Left lung (tissue), 14 donors: ENCODE measurements around the gene AMIGO3. TPM values are rescaled to one million over a fixed set of nuclear protein-coding genes. Genes with fewer than 3 reads are reported as not detected.

Experiments used
- ATAC-seq: fragments of 200-7000 bp; cut with Tn5 transposase; one replicate; pipeline ENCODE4 v1.9.1; 2020; ENCODE audit warnings: moderate library complexity
- DNase-seq, 4 donors: peaks; one replicate each; pipeline ENCODE4 v3.0.0-alpha.2; 2013 to 2020
- H3K27ac ChIP-seq, 2 donors: fragments of 200-600 bp; sonication (generic) in 1 of 2; one replicate each; pipeline versions ENCODE4 v1.5.0 to v1.8.0; 2020 to 2021
- H3K27me3 ChIP-seq, 2 donors: fragments of 200-600 bp; sonication (generic) in 1 of 2; one replicate each; pipeline versions ENCODE4 v1.5.0 to v1.8.0; 2020 to 2021
- H3K36me3 ChIP-seq, 2 donors: fragments of 200-600 bp; sonication (generic) in 1 of 2; one replicate each; pipeline versions ENCODE4 v1.5.0 to v1.8.0; 2020 to 2021
- H3K4me1 ChIP-seq, 2 donors: fragments of 200-600 bp; one replicate each; pipeline ENCODE4 v1.8.0; 2021
- H3K4me3 ChIP-seq, 2 donors: fragments of 200-600 bp; sonication (generic) in 1 of 2; one replicate each; pipeline versions ENCODE4 v1.5.0 to v1.8.0; 2020 to 2021; ENCODE audit warnings: mild to moderate bottlenecking in 1 of 2
- H3K9me3 ChIP-seq, 2 donors: fragments of 200-600 bp; sonication (generic) in 1 of 2; one replicate each; pipeline versions ENCODE4 v1.5.0 to v1.8.0; 2020 to 2021
- intact Hi-C, 2 donors: fragments of 100-400 bp; cut with DNase I; formaldehyde crosslinking; loops; one replicate each; pipeline versions ENCODE4 v1.11.2 to v1.14.2; 2022
- long read RNA-seq, 12 donors: library from polyadenylated mRNA in 2 of 12; unstranded in 2 of 12; transcript quantifications; one replicate each; pipeline ENCODE4 v2.0.0 and lab custom pipeline, GENCODE V29; 2019 to 2026
- polyA plus RNA-seq, 6 donors: library from polyadenylated mRNA; unstranded; fragments of 120-200 nt; gene quantifications; one replicate each; pipeline ENCODE4 v1.2.1, GENCODE V29; 2013; ENCODE audit not compliant: insufficient read length in 6 of 6
- total RNA-seq, 2 donors: library from RNA; stranded (reverse); fragmentation: NEBNext Ultra II Directional; extraction: Animal tissue kit (Norgen Biotek cat#: 25700); gene quantifications; one replicate each; pipeline ENCODE4 v1.2.1, GENCODE V29; 2021
- TF ChIP-seq, protein P1 (sequence below), 2 donors: fragments of 200-600 bp; sonication (generic) in 1 of 2; IDR thresholded peaks; one replicate each; pipeline versions ENCODE4 v1.5.0 to v1.8.0; 2021; ENCODE audit warnings: antibody characterized with exemption in 2 of 2
- donor health status: DM: no; HTN: yes; CAD: no.
- donor health status: DM: no; HTN: no; CAD: no.

AMIGO3 gene, protein sequence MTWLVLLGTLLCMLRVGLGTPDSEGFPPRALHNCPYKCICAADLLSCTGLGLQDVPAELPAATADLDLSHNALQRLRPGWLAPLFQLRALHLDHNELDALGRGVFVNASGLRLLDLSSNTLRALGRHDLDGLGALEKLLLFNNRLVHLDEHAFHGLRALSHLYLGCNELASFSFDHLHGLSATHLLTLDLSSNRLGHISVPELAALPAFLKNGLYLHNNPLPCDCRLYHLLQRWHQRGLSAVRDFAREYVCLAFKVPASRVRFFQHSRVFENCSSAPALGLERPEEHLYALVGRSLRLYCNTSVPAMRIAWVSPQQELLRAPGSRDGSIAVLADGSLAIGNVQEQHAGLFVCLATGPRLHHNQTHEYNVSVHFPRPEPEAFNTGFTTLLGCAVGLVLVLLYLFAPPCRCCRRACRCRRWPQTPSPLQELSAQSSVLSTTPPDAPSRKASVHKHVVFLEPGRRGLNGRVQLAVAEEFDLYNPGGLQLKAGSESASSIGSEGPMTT
- total RNA-seq: under 1 TPM in 1 of 2 donors, not detected in 1; 0.47 TPM
- polyA plus RNA-seq: 1 to 10 TPM in 5 of 6 donors, under 1 TPM in 1; 0.54 to 2.4 (median 1.9) TPM
- long read RNA-seq, donor 1, partial matches to known transcripts: 0 of 3 reads
- long read RNA-seq, donor 1, other reads (novel, unspliced or antisense): 0 of 3 reads
- long read RNA-seq, donor 2, transcript AMIGO3-201 (1 exons, 2,862 nt): major isoform, 11 of 11 reads
- long read RNA-seq, donor 2, partial matches to known transcripts: 0 of 11 reads
- long read RNA-seq, donor 2, other reads (novel, unspliced or antisense): 0 of 11 reads
- long read RNA-seq, donor 3, partial matches to known transcripts: 0 of 2 reads
- long read RNA-seq, donor 3, other reads (novel, unspliced or antisense): 0 of 2 reads
- long read RNA-seq, donor 4: 0 reads
- long read RNA-seq, donor 5, partial matches to known transcripts: 0 of 3 reads
- long read RNA-seq, donor 5, other reads (novel, unspliced or antisense): 0 of 3 reads
- long read RNA-seq, donor 6, partial matches to known transcripts: 0 of 2 reads
- long read RNA-seq, donor 6, other reads (novel, unspliced or antisense): 0 of 2 reads
- long read RNA-seq, donor 7, partial matches to known transcripts: 0 of 4 reads
- long read RNA-seq, donor 7, other reads (novel, unspliced or antisense): 0 of 4 reads
- long read RNA-seq, donor 8, transcript AMIGO3-201 (1 exons, 2,862 nt): major isoform, 9 of 9 reads
- long read RNA-seq, donor 8, partial matches to known transcripts: 0 of 9 reads
- long read RNA-seq, donor 8, other reads (novel, unspliced or antisense): 0 of 9 reads
- long read RNA-seq, donor 9: 0 reads
- long read RNA-seq, donor 10, partial matches to known transcripts: 0 of 1 reads
- long read RNA-seq, donor 10, other reads (novel, unspliced or antisense): 0 of 1 reads
- long read RNA-seq, donor 11, transcript AMIGO3-201 (1 exons, 2,862 nt): major isoform, 14 of 14 reads
- long read RNA-seq, donor 11, partial matches to known transcripts: 0 of 14 reads
- long read RNA-seq, donor 11, other reads (novel, unspliced or antisense): 0 of 14 reads
- long read RNA-seq, donor 12, transcript AMIGO3-201 (1 exons, 2,862 nt): major isoform, 6 of 6 reads
- long read RNA-seq, donor 12, partial matches to known transcripts: 0 of 6 reads
- long read RNA-seq, donor 12, other reads (novel, unspliced or antisense): 0 of 6 reads

DNA sequence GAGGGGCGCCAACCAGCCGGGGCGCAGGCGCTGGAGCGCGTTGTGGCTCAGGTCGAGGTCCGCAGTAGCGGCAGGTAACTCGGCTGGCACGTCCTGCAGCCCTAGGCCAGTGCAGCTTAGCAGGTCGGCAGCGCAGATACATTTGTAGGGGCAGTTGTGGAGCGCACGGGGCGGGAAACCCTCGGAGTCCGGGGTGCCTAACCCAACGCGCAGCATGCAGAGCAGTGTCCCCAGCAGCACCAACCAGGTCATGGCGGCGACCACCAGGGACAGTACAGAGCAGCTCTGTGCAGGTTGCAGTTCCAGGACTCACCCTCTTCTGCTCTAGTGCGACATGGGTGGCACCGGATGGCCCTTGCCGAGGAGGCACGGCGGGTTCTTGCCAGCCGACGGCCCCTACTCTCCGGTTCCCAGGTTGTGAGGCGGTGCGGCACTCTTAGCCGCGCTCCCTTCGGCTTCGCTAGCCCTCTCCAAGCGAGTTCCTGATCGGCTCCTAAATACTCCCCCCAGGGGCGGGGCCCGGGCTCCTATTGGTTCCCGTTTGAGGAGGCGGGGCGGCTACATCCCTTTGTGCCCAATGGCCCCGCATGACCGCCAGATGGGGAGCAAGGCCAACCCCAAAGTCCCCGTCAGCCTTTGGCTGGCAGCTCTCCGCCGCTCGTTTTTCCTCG lies at the start of gene AMIGO3:
Gene AMIGO3, minus strand, starts transcription at position 471 of the 671 bp plus-strand sequence. Its CDS starts 219 bp downstream, at position 252.
- H3K9me3 ChIP-seq: no peaks in the 10 kb centered on the region
- TF ChIP-seq, protein P1, sequence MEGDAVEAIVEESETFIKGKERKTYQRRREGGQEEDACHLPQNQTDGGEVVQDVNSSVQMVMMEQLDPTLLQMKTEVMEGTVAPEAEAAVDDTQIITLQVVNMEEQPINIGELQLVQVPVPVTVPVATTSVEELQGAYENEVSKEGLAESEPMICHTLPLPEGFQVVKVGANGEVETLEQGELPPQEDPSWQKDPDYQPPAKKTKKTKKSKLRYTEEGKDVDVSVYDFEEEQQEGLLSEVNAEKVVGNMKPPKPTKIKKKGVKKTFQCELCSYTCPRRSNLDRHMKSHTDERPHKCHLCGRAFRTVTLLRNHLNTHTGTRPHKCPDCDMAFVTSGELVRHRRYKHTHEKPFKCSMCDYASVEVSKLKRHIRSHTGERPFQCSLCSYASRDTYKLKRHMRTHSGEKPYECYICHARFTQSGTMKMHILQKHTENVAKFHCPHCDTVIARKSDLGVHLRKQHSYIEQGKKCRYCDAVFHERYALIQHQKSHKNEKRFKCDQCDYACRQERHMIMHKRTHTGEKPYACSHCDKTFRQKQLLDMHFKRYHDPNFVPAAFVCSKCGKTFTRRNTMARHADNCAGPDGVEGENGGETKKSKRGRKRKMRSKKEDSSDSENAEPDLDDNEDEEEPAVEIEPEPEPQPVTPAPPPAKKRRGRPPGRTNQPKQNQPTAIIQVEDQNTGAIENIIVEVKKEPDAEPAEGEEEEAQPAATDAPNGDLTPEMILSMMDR (IDR thresholded peaks at IDR 0.05): peak; percentile 46 to 62
- intact Hi-C loops: loop anchor here in 1 of 2 donors (10.0 kb wide), 1 partner anchor 115 kb away; no protein-coding TSS in a partner anchor

DNA sequence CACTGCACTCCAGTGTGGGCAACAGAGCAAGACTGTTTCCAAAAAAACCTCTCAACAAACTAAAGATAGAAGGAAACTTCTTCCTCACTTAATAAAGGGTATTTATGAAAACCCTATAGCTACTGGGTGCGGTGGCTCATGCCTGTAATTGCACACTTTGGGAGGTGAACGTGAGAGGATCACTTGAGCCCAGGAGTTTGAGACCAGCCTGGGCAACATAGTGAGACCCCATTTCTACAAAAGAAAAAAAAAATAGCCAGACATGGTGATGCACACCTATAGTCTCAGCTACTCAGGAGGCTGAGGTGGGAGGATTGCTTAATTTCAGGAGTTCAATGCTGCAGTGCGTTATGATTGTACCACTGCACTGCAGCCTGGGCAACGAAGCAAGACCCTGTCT lies 44.5 kb upstream of the AMIGO3 start:
- H3K9me3 ChIP-seq: no peaks in the 10 kb centered on the region
- DNase-seq: no peak
- TF ChIP-seq, protein P1 (IDR thresholded peaks at IDR 0.05): no peak
- intact Hi-C loops: no loop called here
- H3K36me3 ChIP-seq: peaks cover 0 to 19% of the 10 kb centered on the region in 2 donors
- H3K4me3 ChIP-seq: no peak overlapping the region
- no peak overlapping the region for H3K27ac ChIP-seq
- no peaks in the 10 kb centered on the region for H3K27me3 ChIP-seq
- H3K4me1 ChIP-seq: peaks cover 0 to 4% of the 10 kb centered on the region in 2 donors
- no peak for ATAC-seq

More for the DNA sequence above, at the start of gene AMIGO3:
- peak within 1 kb of the TSS; percentile 3 to 7 for H3K27ac ChIP-seq
- peak; percentile 77 for ATAC-seq
- peak within 1 kb of the TSS; percentile 37 to 50 for H3K4me3 ChIP-seq
- H3K27me3 ChIP-seq: no peaks in the 10 kb centered on the region
- peaks cover 19 to 55% of the 10 kb centered on the region in 2 donors for H3K4me1 ChIP-seq
- DNase-seq: peak; percentile 91 to 99 (median 95)
- H3K36me3 ChIP-seq: peaks cover 0 to 48% of the 10 kb centered on the region in 2 donors

DNA sequence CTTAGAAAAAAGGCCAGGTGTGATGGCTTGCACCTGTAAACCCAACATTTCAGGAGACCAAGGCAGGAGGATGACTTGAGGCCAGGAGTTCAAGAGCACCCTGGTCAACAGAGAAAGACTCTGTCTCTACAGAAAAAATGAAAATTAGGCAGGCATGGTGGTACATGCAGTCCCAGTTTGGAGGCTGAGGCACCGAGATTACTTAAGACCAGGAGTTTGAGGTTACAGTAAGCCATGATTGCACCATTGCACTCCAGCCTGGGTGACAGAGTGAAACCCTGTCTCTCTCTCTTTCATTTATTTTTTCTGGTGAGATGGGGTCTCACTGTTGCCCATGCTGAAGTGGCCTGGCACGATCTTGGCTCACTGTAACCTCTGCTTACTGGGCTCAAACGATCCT lies 42.2 kb upstream of the AMIGO3 start:
- no peaks in the 10 kb centered on the region for H3K9me3 ChIP-seq
- TF ChIP-seq, protein P1 (IDR thresholded peaks at IDR 0.05): no peak
- intact Hi-C loops: no loop called here
- H3K36me3 ChIP-seq: peaks cover 0 to 19% of the 10 kb centered on the region in 2 donors
- no peak for ATAC-seq
- no peaks in the 10 kb centered on the region for H3K27me3 ChIP-seq
- DNase-seq: no peak
- no peak overlapping the region for H3K27ac ChIP-seq
- no peak overlapping the region for H3K4me3 ChIP-seq
- peaks cover 0 to 4% of the 10 kb centered on the region in 2 donors for H3K4me1 ChIP-seq

DNA sequence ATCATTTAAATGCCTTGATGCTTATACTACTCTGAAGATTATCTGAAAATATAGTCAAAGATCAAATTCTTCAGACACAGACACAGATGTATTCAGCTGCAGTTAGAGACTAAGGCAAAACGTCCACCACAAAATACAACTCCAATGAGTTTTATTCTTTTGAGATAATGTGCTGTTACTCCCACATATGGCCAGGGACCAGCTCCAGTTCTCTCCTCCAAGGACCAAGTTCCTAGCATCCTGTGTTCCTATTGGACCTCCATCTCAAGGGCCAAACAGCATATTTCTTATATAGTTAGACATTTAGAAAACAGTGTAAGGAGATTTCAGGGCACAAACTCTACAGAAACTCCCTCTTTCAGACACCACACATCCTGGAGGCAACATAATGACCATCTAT lies 39.7 kb upstream of the AMIGO3 start:
- DNase-seq: no peak
- Histone ChIP-seq H3K4me3 (no peak overlapping the region), H3K9me3 (no peaks in the 10 kb centered on the region), H3K27me3 (no peaks in the 10 kb centered on the region), H3K36me3 (peaks cover 0 to 6% of the 10 kb centered on the region in 2 donors), H3K27ac (no peak overlapping the region), H3K4me1 (peaks cover 0 to 7% of the 10 kb centered on the region in 2 donors)
- TF ChIP-seq, protein P1 (IDR thresholded peaks at IDR 0.05): no peak
- intact Hi-C loops: no loop called here
- ATAC-seq: no peak
